Neural progenitor cell (in vitro differentiated cells): ENCODE measurements around the gene CYBA. TPM values are rescaled to one million over a fixed set of nuclear protein-coding genes. Genes with fewer than 3 reads are reported as not detected.

ENCODE experiments used
- DNase-seq: peaks from one replicate; pipeline ENCODE4 v3.0.0-alpha.2; 2016; ENCODE audit warnings: low spot score
- H2AFZ ChIP-seq: fragments of 200-600 bp; sonication (generic); replicated peaks from 2 replicates; pipeline ENCODE4 v1.6.1; 2016; ENCODE audit warnings: antibody characterized with exemption
- H3F3A ChIP-seq: fragments of 200-600 bp; sonication (generic); 2 replicates; pipeline ENCODE4 v1.6.1; 2016; ENCODE audit warnings: antibody characterized with exemption, low read depth
- H3K27ac ChIP-seq: fragments of 200-600 bp; sonication (generic); 2 replicates; pipeline ENCODE4 v1.5.1; 2016; ENCODE audit warnings: mild to moderate bottlenecking
- H3K27me3 ChIP-seq: fragments of 200-600 bp; sonication (generic); 2 replicates; pipeline ENCODE4 v1.6.1; 2016; ENCODE audit warnings: mild to moderate bottlenecking, moderate library complexity
- H3K36me3 ChIP-seq: fragments of 200-600 bp; sonication (generic); 2 replicates; pipeline ENCODE4 v1.5.1; 2016
- H3K4me1 ChIP-seq: fragments of 200-600 bp; sonication (generic); 2 replicates; pipeline ENCODE4 v1.6.1; 2016; ENCODE audit warnings: mixed run types
- H3K4me2 ChIP-seq: fragments of 200-600 bp; sonication (generic); 2 replicates; pipeline ENCODE4 v1.6.1; 2016
- H3K4me3 ChIP-seq: fragments of 200-600 bp; sonication (generic); 2 replicates; pipeline ENCODE4 v1.5.1; 2016
- H3K79me2 ChIP-seq: fragments of 200-600 bp; sonication (generic); 2 replicates; pipeline ENCODE4 v1.6.1; 2016; ENCODE audit warnings: low read depth
- H3K9ac ChIP-seq: fragments of 200-600 bp; sonication (generic); 2 replicates; pipeline ENCODE4 v1.6.1; 2016
- H3K9me3 ChIP-seq: fragments of 200-600 bp; sonication (generic); 2 replicates; pipeline ENCODE4 v1.5.1; 2016; ENCODE audit warnings: low read depth
- H4K20me1 ChIP-seq: fragments of 200-600 bp; sonication (generic); 2 replicates; pipeline ENCODE4 v1.6.1; 2016; ENCODE audit warnings: low read depth
- H3K27ac Mint-ChIP-seq: 3 replicates; pipeline ENCODE4 v1.8.0; 2021; ENCODE audit warnings: mixed read lengths
- H3K27me3 Mint-ChIP-seq: 2 replicates; pipeline ENCODE4 v1.8.0; 2022; ENCODE audit warnings: low read depth, mild to moderate bottlenecking, inconsistent platforms, moderate library complexity, mixed read lengths; ENCODE audit not compliant: insufficient read depth
- H3K36me3 Mint-ChIP-seq: 3 replicates; pipeline ENCODE4 v1.8.0; 2021; ENCODE audit warnings: mixed read lengths
- H3K4me1 Mint-ChIP-seq: 3 replicates; pipeline ENCODE4 v1.8.0; 2021; ENCODE audit warnings: mixed read lengths
- H3K4me3 Mint-ChIP-seq: 3 replicates; pipeline ENCODE4 v1.8.0; 2021; ENCODE audit warnings: mild to moderate bottlenecking, moderate library complexity, mixed read lengths
- H3K9me3 Mint-ChIP-seq: 3 replicates; pipeline ENCODE4 v1.8.0; 2020; ENCODE audit warnings: mixed read lengths
- CTCF ChIP-seq: fragments of 200-600 bp; sonication (generic); IDR thresholded peaks from 2 replicates; pipeline ENCODE4 v1.5.1; 2017; ENCODE audit warnings: antibody characterized with exemption, mild to moderate bottlenecking
- EZH2 ChIP-seq: fragments of 200-600 bp; sonication (generic); IDR thresholded peaks from 2 replicates; pipeline ENCODE4 v1.6.1; 2017; ENCODE audit warnings: antibody characterized with exemption, mild to moderate bottlenecking, moderate library complexity
- EZH2phosphoT487 ChIP-seq: fragments of 200-600 bp; sonication (generic); IDR thresholded peaks from 2 replicates; pipeline ENCODE4 v1.6.1; 2017; ENCODE audit warnings: antibody characterized with exemption
- total RNA-seq: library from RNA; depleted of rRNA; stranded (reverse); fragments of >200 nt; gene quantifications from 2 replicates; pipeline ENCODE4 v1.2.3, GENCODE V29; 2015; ENCODE audit warnings: low replicate concordance

Gene CYBA
- total RNA-seq, 1 donor from 2014 or later, result 29.9 TPM

GRCh38 chr16:88686439-88687253, 35.8 kb upstream of the CYBA start, which contains the start of gene SNAI3:
Gene SNAI3 (minus strand): TSS chr16:88686507. CDS start chr16:88686406, 101 bp downstream.
- no peaks in the 10 kb centered on the region for H3K79me2 ChIP-seq
- Mint-ChIP-seq H3K27ac (no peak within 1 kb of the TSS), H3K27me3 (peaks cover 42% of the 10 kb centered on the region), H3K4me1 (peaks cover 7% of the 10 kb centered on the region), H3K4me3 (peak within 1 kb of the TSS; percentile 71), H3K9me3 (no peaks in the 10 kb centered on the region), H3K36me3 (no peaks in the 10 kb centered on the region)
- H3K27me3 ChIP-seq, result peaks cover 58% of the 10 kb centered on the region
- peaks cover 24% of the 10 kb centered on the region for H3F3A ChIP-seq
- no peaks in the 10 kb centered on the region for H3K9me3 ChIP-seq
- peak within 1 kb of the TSS; percentile 85 for H3K4me2 ChIP-seq
- DNase-seq, result peak; percentile 95
- H4K20me1 ChIP-seq, result peaks cover 7% of the 10 kb centered on the region
- H2AFZ ChIP-seq, result peak within 1 kb of the TSS; percentile 78
- H3K9ac ChIP-seq, result no peak within 1 kb of the TSS
- no peaks in the 10 kb centered on the region for H3K36me3 ChIP-seq
- no peak for TF ChIP-seq EZH2
- no peak for TF ChIP-seq CTCF
- no peak for TF ChIP-seq EZH2phosphoT487
- H3K4me3 ChIP-seq, result peak within 1 kb of the TSS; percentile 66
- H3K27ac ChIP-seq, result no peak within 1 kb of the TSS
- H3K4me1 ChIP-seq, result peaks cover 16% of the 10 kb centered on the region

GRCh38 chr16:88686062-88686438, 35.2 kb upstream of the CYBA start:
- peaks cover 7% of the 10 kb centered on the region for H3K4me1 Mint-ChIP-seq
- H3K36me3 Mint-ChIP-seq, result no peaks in the 10 kb centered on the region
- no peak overlapping the region for H3K27ac Mint-ChIP-seq
- Histone ChIP-seq H3K36me3 (no peaks in the 10 kb centered on the region), H3K9ac (no peak overlapping the region), H3K4me1 (peaks cover 16% of the 10 kb centered on the region), H3K27me3 (peaks cover 58% of the 10 kb centered on the region), H3K4me3 (peak overlapping the region; percentile 66), H4K20me1 (peaks cover 7% of the 10 kb centered on the region), H2AFZ (peak overlapping the region; percentile 78), H3K79me2 (no peaks in the 10 kb centered on the region), H3K9me3 (no peaks in the 10 kb centered on the region), H3K4me2 (peak overlapping the region; percentile 85), H3F3A (peaks cover 28% of the 10 kb centered on the region), H3K27ac (no peak overlapping the region)
- H3K9me3 Mint-ChIP-seq, result no peaks in the 10 kb centered on the region
- TF ChIP-seq EZH2 (peak; percentile 64), CTCF (no peak), EZH2phosphoT487 (peak; percentile 51)
- no peak for DNase-seq
- peak overlapping the region; percentile 71 for H3K4me3 Mint-ChIP-seq
- peaks cover 42% of the 10 kb centered on the region for H3K27me3 Mint-ChIP-seq

DNA sequence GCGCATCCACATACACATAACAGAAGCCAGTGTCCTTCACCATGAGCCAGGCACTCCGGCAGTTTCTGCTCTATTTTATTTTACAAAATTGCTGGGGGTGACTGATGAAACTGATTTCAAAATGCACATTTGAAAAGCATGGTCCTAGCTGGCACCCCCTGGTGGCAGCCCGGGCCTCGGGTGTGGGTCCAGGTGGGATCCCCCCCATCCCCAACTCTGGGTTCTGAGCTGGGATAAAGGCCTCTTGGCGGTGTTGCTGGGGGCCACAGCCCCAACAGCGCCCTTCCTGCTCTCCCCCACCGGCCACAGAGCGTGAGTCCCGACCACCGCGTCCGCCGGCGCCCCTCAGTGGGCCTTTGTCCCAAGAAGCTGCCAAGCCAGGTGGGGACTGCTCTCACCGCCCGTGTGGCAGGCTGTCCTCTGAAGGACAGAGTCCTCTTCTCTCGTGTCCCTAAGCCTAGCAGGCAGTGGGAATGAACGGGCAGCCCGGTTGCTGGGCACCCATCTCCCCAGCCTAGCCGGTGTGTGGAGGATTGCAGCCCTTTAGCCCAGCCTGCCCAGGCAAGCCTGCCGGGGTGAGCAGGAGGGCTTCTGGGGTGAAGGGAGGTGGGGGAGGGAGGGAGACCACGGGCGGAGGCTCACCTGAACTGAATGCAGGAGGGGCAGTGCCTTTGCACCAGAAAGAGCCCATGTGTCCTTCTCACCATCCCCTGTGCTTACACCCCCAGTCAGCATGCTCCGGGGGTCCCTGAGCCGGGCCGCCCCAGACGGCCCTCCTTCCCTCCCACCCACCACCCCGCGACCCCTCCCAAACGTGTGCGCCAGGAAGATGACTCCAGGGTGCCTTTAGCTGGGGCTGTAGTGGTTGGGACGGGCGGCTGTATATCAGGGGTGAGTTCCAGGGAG, 34.6 kb upstream of the CYBA start:
- Histone ChIP-seq H4K20me1 (peaks cover 7% of the 10 kb centered on the region), H3K4me1 (peaks cover 16% of the 10 kb centered on the region), H3K4me3 (peak overlapping the region; percentile 66), H3K9me3 (no peaks in the 10 kb centered on the region), H3K79me2 (no peaks in the 10 kb centered on the region), H3K36me3 (no peaks in the 10 kb centered on the region), H3K9ac (no peak overlapping the region), H3K27ac (no peak overlapping the region), H3K27me3 (peaks cover 58% of the 10 kb centered on the region), H3K4me2 (peak overlapping the region; percentile 85), H2AFZ (peak overlapping the region; percentile 78), H3F3A (peaks cover 29% of the 10 kb centered on the region)
- Mint-ChIP-seq H3K27me3 (peaks cover 42% of the 10 kb centered on the region), H3K4me3 (no peak overlapping the region), H3K9me3 (no peaks in the 10 kb centered on the region), H3K27ac (no peak overlapping the region), H3K36me3 (no peaks in the 10 kb centered on the region), H3K4me1 (peaks cover 7% of the 10 kb centered on the region)
- DNase-seq, result peak; percentile 52
- peak; percentile 25 for TF ChIP-seq EZH2
- TF ChIP-seq EZH2phosphoT487, result no peak
- TF ChIP-seq CTCF, result peak; percentile 70
